SK-N-MC (cell line): Measurements from ENCODE around the gene L3MBTL3.

Experiments
- EZH2 ChIP-seq: fragments of 200-600 bp; sonication (generic); IDR thresholded peaks from one replicate; pipeline ENCODE4 v1.6.1; 2017; ENCODE audit warnings: antibody characterized with exemption
- FOXP2 ChIP-seq: optimal IDR thresholded peaks from 2 replicates; pipeline ENCODE3; 2011; ENCODE audit warnings: mild to moderate bottlenecking, moderate library complexity; ENCODE audit not compliant: insufficient read depth; ENCODE audit errors: extremely low read length, control extremely low read depth
- POLR2AphosphoS5 ChIP-seq: IDR thresholded peaks from 2 replicates; pipeline ENCODE4 v1.6.1; 2012; ENCODE audit warnings: mild to moderate bottlenecking, low read depth, low read length, borderline replicate concordance

DNA sequence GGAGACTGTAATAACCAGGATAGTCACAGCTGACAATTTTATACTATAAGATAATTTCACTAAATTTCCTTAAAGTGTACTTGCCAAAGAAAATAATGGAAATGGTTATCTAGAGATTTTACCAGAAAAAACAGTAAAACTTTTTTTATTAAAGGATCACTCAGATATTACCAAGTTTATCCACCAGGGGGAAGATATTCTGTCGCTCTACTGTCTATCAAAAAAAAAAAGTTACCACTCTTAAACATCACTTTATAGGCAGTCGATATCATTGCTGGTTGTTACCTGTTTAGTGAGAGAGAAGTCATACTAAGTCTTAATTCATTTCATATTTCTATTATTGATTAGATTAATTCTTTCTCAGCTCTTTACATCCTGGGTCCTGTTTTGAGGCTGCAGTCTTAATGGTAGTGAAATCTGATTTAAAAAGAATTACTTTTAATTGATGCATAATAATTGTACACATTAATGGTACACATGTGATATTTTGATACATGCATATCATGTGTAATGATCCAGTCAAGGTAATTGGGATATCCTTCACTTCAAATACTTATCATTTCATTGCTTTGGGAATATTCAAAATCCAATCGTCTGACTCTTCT is 18.9 kb downstream of the L3MBTL3 start:
- TF ChIP-seq POLR2AphosphoS5: no peak
- no peak for TF ChIP-seq EZH2
- no peak for TF ChIP-seq FOXP2
